Nephron (organoid): Measurements from ENCODE around the gene DRAM1.

Experiments used
- H3K27ac Mint-ChIP-seq, 3 experiments: 2 replicates each; pipeline ENCODE4 v1.8.0; 2020; ENCODE audit warnings: mixed read lengths in 3 of 3, mild to moderate bottlenecking in 2 of 3, moderate library complexity in 1 of 3
- H3K27me3 Mint-ChIP-seq: 2 replicates; pipeline ENCODE4 v1.8.0; 2021; ENCODE audit warnings: low read depth, mild to moderate bottlenecking, moderate library complexity, mixed read lengths
- H3K36me3 Mint-ChIP-seq: 2 replicates; pipeline ENCODE4 v1.8.0; 2020; ENCODE audit warnings: low read depth, mixed read lengths
- H3K4me1 Mint-ChIP-seq: 2 replicates; pipeline ENCODE4 v1.8.0; 2020; ENCODE audit warnings: mixed read lengths
- H3K4me3 Mint-ChIP-seq, 3 experiments: 2 replicates each; pipeline ENCODE4 v1.8.0; 2020; ENCODE audit warnings: mild to moderate bottlenecking in 3 of 3, mixed read lengths in 3 of 3, moderate library complexity in 2 of 3
- H3K9me3 Mint-ChIP-seq: 2 replicates; pipeline ENCODE4 v1.8.0; 2020; ENCODE audit warnings: mixed read lengths
- TF ChIP-seq, protein P1 (sequence below), 3 experiments: fragments of 200-600 bp; sonication (generic); IDR thresholded peaks; one replicate each; pipeline ENCODE4 v1.5.0; 2021; ENCODE audit warnings: antibody characterized with exemption in 3 of 3; ENCODE audit not compliant: unreplicated experiment in 3 of 3

The DRAM1 gene

GRCh38 chr12:101928556-101928955 is 51.2 kb downstream of the DRAM1 start:
- no peaks in the 10 kb centered on the region for H3K9me3 Mint-ChIP-seq
- no peak overlapping the region for H3K4me3 Mint-ChIP-seq
- no peaks in the 10 kb centered on the region for H3K36me3 Mint-ChIP-seq
- H3K27me3 Mint-ChIP-seq: no peaks in the 10 kb centered on the region
- H3K27ac Mint-ChIP-seq: no peak overlapping the region
- TF ChIP-seq, protein P1, sequence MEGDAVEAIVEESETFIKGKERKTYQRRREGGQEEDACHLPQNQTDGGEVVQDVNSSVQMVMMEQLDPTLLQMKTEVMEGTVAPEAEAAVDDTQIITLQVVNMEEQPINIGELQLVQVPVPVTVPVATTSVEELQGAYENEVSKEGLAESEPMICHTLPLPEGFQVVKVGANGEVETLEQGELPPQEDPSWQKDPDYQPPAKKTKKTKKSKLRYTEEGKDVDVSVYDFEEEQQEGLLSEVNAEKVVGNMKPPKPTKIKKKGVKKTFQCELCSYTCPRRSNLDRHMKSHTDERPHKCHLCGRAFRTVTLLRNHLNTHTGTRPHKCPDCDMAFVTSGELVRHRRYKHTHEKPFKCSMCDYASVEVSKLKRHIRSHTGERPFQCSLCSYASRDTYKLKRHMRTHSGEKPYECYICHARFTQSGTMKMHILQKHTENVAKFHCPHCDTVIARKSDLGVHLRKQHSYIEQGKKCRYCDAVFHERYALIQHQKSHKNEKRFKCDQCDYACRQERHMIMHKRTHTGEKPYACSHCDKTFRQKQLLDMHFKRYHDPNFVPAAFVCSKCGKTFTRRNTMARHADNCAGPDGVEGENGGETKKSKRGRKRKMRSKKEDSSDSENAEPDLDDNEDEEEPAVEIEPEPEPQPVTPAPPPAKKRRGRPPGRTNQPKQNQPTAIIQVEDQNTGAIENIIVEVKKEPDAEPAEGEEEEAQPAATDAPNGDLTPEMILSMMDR (IDR thresholded peaks at IDR 0.05; ENCODE audit: unreplicated experiment in 3 of 3): no peak
- H3K4me1 Mint-ChIP-seq: peaks cover 7% of the 10 kb centered on the region

GRCh38 chr12:101929365-101930041 is 52.1 kb downstream of the DRAM1 start:
- no peaks in the 10 kb centered on the region for H3K27me3 Mint-ChIP-seq
- no peaks in the 10 kb centered on the region for H3K9me3 Mint-ChIP-seq
- TF ChIP-seq, protein P1 (IDR thresholded peaks at IDR 0.05; ENCODE audit: unreplicated experiment in 3 of 3): no peak
- H3K4me3 Mint-ChIP-seq: no peak overlapping the region
- H3K4me1 Mint-ChIP-seq: peaks cover 7% of the 10 kb centered on the region
- H3K36me3 Mint-ChIP-seq: no peaks in the 10 kb centered on the region
- no peak overlapping the region for H3K27ac Mint-ChIP-seq

- TF ChIP-seq, protein P1 (IDR thresholded peaks at IDR 0.05; ENCODE audit: unreplicated experiment in 3 of 3): no peak
- H3K36me3 Mint-ChIP-seq: no peaks in the 10 kb centered on the region
- no peaks in the 10 kb centered on the region for H3K9me3 Mint-ChIP-seq
- H3K4me3 Mint-ChIP-seq: no peak overlapping the region
- no peaks in the 10 kb centered on the region for H3K27me3 Mint-ChIP-seq
- H3K27ac Mint-ChIP-seq: no peak overlapping the region
- H3K4me1 Mint-ChIP-seq: peaks cover 21% of the 10 kb centered on the region
Measured at GRCh38 chr12:101931498-101932326, 54.3 kb downstream of the DRAM1 start.

GRCh38 chr12:101933866-101934514 is 56.6 kb downstream of the DRAM1 start:
- no peaks in the 10 kb centered on the region for H3K27me3 Mint-ChIP-seq
- peaks cover 26% of the 10 kb centered on the region for H3K4me1 Mint-ChIP-seq
- no peak overlapping the region for H3K4me3 Mint-ChIP-seq
- H3K36me3 Mint-ChIP-seq: no peaks in the 10 kb centered on the region
- TF ChIP-seq, protein P1 (IDR thresholded peaks at IDR 0.05; ENCODE audit: unreplicated experiment in 3 of 3): no peak
- H3K9me3 Mint-ChIP-seq: no peaks in the 10 kb centered on the region
- no peak overlapping the region for H3K27ac Mint-ChIP-seq

GRCh38 chr12:101935890-101936746 is 58.7 kb downstream of the DRAM1 start:
- TF ChIP-seq, protein P1 (IDR thresholded peaks at IDR 0.05; ENCODE audit: unreplicated experiment in 3 of 3): no peak
- no peak overlapping the region for H3K4me3 Mint-ChIP-seq

More at GRCh38 chr12:101935890-101936746, 58.7 kb downstream of the DRAM1 start:
- H3K27ac Mint-ChIP-seq: peak overlapping the region; percentile 61 to 93 (median 80)
- no peaks in the 10 kb centered on the region for H3K9me3 Mint-ChIP-seq
- H3K27me3 Mint-ChIP-seq: no peaks in the 10 kb centered on the region
- peaks cover 45% of the 10 kb centered on the region for H3K4me1 Mint-ChIP-seq
- H3K36me3 Mint-ChIP-seq: no peaks in the 10 kb centered on the region
